Measurements from ENCODE around the gene ARMC2. TPM values are rescaled to one million over a fixed set of nuclear protein-coding genes. Genes with fewer than 3 reads are reported as not detected.
"Not testable (repeated sequence)": the region's sequence is repeated elsewhere in the genome, so short reads cannot be mapped to it uniquely, and the experiment has no call there.

The ARMC2 gene
- total and polyA plus RNA-seq, 10 donors, result 1.4 to 12.2 (median 5.7) TPM

- intact Hi-C loops (cut with DNase I; ENCODE audit: low total_unique reads), result no loop called here
Measured at GRCh38 chr6:108853077-108853476, 4.9 kb downstream of the ARMC2 start.

GRCh38 chr6:108862479-108863191 lies 14.4 kb downstream of the ARMC2 start:
- no peaks in the 10 kb centered on the region for H3K27me3 ChIP-seq (replicated peaks in 1 of 7)
- H3K27ac ChIP-seq, result peak overlapping the region in 6 of 8 donors; percentile 4 to 77 (median 70)
- peak; percentile 91 for DNase-seq
- peak overlapping the region in 1 of 8 donors; percentile 6 for H3K4me3 ChIP-seq
- peaks cover 0 to 43% (median 11%) of the 10 kb centered on the region in 6 donors for H3K36me3 ChIP-seq
- peaks cover 0 to 27% (median 7%) of the 10 kb centered on the region in 6 donors for H3K4me1 ChIP-seq
- TF ChIP-seq POLR2AphosphoS5 (IDR thresholded peaks at IDR 0.05), result peak; percentile 34 to 74 (median 66)
- TF ChIP-seq CTCF (IDR thresholded peaks at IDR 0.05 in 8 of 11, conservative IDR thresholded peaks at IDR 0.05 in 3 of 11), result no peak
- no peak for TF ChIP-seq POLR2A (IDR thresholded peaks at IDR 0.05)
- 47 to 74% (median 56%) methylated on average over 4 of the region's 4 CpGs for WGBS, 5 donors
- intact Hi-C loops (cut with DNase I; ENCODE audit: low total_unique reads), result no loop called here
- peaks cover 0 to 4% (median 2%) of the 10 kb centered on the region in 8 donors for H3K9me3 ChIP-seq

More at GRCh38 chr6:108853077-108853476, 4.9 kb downstream of the ARMC2 start:
- no peak for DNase-seq
- Histone ChIP-seq H3K27ac (no peak overlapping the region), H3K36me3 (peaks cover 8 to 41% (median 27%) of the 10 kb centered on the region in 6 donors), H3K4me3 (no peak overlapping the region), H3K4me1 (peaks cover 0 to 35% (median 30%) of the 10 kb centered on the region in 6 donors), H3K9me3 (peaks cover 0 to 16% (median 14%) of the 10 kb centered on the region in 8 donors), H3K27me3 (replicated peaks in 1 of 7) (no peaks in the 10 kb centered on the region)
- no peak for TF ChIP-seq POLR2A (IDR thresholded peaks at IDR 0.05)
- TF ChIP-seq POLR2AphosphoS5 (IDR thresholded peaks at IDR 0.05), result no peak
- TF ChIP-seq CTCF (IDR thresholded peaks at IDR 0.05 in 8 of 11, conservative IDR thresholded peaks at IDR 0.05 in 3 of 11), result no peak

- peaks cover 0 to 30% (median 5%) of the 10 kb centered on the region in 6 donors for H3K36me3 ChIP-seq
- H3K4me3 ChIP-seq; H3K27me3 ChIP-seq (replicated peaks in 1 of 7); DNase-seq; H3K27ac ChIP-seq; intact Hi-C loops (cut with DNase I; ENCODE audit: low total_unique reads); H3K9me3 ChIP-seq: not testable (repeated sequence)
- peaks cover 0 to 27% (median 7%) of the 10 kb centered on the region in 6 donors for H3K4me1 ChIP-seq
- 54 to 71% (median 66%) methylated on average over 2 of the region's 2 CpGs for WGBS, 5 donors
Measured at GRCh38 chr6:108865751-108866286, 17.6 kb downstream of the ARMC2 start.

GRCh38 chr6:108866798-108867197 lies 18.6 kb downstream of the ARMC2 start:
- Histone ChIP-seq H3K27ac (no peak overlapping the region), H3K36me3 (peaks cover 0 to 20% (median 5%) of the 10 kb centered on the region in 6 donors), H3K4me1 (peaks cover 0 to 36% (median 16%) of the 10 kb centered on the region in 6 donors), H3K4me3 (no peak overlapping the region), H3K27me3 (replicated peaks in 1 of 7) (no peaks in the 10 kb centered on the region), H3K9me3 (no peaks in the 10 kb centered on the region)
- WGBS, 5 donors, result 91 to 97% (median 96%) methylated on average over 3 of the region's 3 CpGs
- no peak for TF ChIP-seq POLR2A (IDR thresholded peaks at IDR 0.05)
- TF ChIP-seq CTCF (IDR thresholded peaks at IDR 0.05 in 8 of 11, conservative IDR thresholded peaks at IDR 0.05 in 3 of 11), result no peak
- TF ChIP-seq POLR2AphosphoS5 (IDR thresholded peaks at IDR 0.05), result no peak
- intact Hi-C loops (cut with DNase I; ENCODE audit: low total_unique reads), result no loop called here
- no peak for DNase-seq
